RWPE2 (cell line): ENCODE results near the gene CXCR3.
"Not testable (repeated sequence)": the region's sequence is repeated elsewhere in the genome, so short reads cannot be mapped to it uniquely, and the experiment has no call there.

Experiments
- ATAC-seq: fragments of 200-7000 bp; cut with Tn5 transposase; 3 replicates; pipeline ENCODE4 v1.9.1; 2021; ENCODE audit warnings: low read depth
- DNase-seq: peaks from one replicate; pipeline ENCODE4 v3.0.0-alpha.2; 2020; ENCODE audit warnings: low spot score
- H3K27ac ChIP-seq: fragments of 450-650 bp; 2 replicates; pipeline ENCODE4 v1.5.1; 2017; ENCODE audit warnings: mild to moderate bottlenecking; ENCODE audit not compliant: poor library complexity, severe bottlenecking
- H3K27me3 ChIP-seq: fragments of 250-450 bp; sonication (Bioruptor Pico); 2 replicates; pipeline ENCODE4 v1.5.1; 2021; ENCODE audit warnings: mild to moderate bottlenecking, moderate library complexity; ENCODE audit not compliant: insufficient read depth, poor library complexity, severe bottlenecking
- H3K36me3 ChIP-seq: fragments of 250-450 bp; sonication (Bioruptor Pico); 2 replicates; pipeline ENCODE4 v1.5.1; 2020; ENCODE audit warnings: low read depth, mild to moderate bottlenecking, moderate library complexity
- H3K4me1 ChIP-seq: fragments of 250-450 bp; sonication (Bioruptor Pico); 2 replicates; pipeline ENCODE4 v1.5.1; 2021; ENCODE audit warnings: mild to moderate bottlenecking, moderate library complexity; ENCODE audit not compliant: insufficient read depth, poor library complexity, severe bottlenecking
- H3K4me3 ChIP-seq: fragments of 250-450 bp; sonication (Bioruptor Pico); 2 replicates; pipeline ENCODE4 v1.5.1; 2021; ENCODE audit warnings: mild to moderate bottlenecking, moderate library complexity; ENCODE audit not compliant: severe bottlenecking
- H3K9me3 ChIP-seq: fragments of 250-450 bp; sonication (Bioruptor Pico); 2 replicates; pipeline ENCODE4 v1.5.1; 2021; ENCODE audit warnings: mild to moderate bottlenecking, moderate library complexity; ENCODE audit not compliant: severe bottlenecking
- CTCF ChIP-seq: fragments of 450-650 bp; IDR thresholded peaks from one replicate; pipeline ENCODE4 v1.5.1; 2017; ENCODE audit warnings: mild to moderate bottlenecking, moderate library complexity; ENCODE audit not compliant: poor library complexity, severe bottlenecking

Gene CXCR3

GRCh38 chrX:71664889-71665491, 46.7 kb upstream of the CXCR3 start:
- Histone ChIP-seq H3K27me3 (no peaks in the 10 kb centered on the region), H3K4me3 (no peak overlapping the region), H3K4me1 (no peaks in the 10 kb centered on the region), H3K36me3 (no peaks in the 10 kb centered on the region), H3K27ac (no peak overlapping the region), H3K9me3 (no peaks in the 10 kb centered on the region)
- TF ChIP-seq CTCF, result no peak
- DNase-seq (no peak), ATAC-seq (no peak)

DNA sequence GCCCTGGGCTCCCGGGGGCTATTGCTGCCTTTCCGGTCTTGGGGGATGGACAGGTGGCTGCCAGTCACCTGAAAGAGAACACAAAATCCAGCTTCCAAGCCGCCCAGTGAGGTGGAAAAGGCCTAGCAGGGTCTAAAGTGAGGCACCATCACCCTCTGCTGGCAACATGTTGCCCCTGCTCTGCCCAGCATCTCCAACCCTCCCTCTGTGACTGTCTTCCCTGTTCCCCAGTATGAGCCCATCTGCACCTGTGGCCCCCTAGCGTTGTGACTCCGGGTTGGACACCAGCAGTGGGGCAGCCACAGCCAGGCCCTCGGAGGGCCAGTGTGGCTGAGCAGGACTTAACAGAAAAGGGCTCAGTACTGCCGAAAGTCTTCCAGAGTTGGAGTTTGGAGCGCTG, 45.9 kb upstream of the CXCR3 start:
- not testable (repeated sequence) for H3K9me3 ChIP-seq

GRCh38 chrX:71663238-71663637, 44.9 kb upstream of the CXCR3 start:
- H3K27me3 ChIP-seq, H3K4me1 ChIP-seq, DNase-seq, H3K36me3 ChIP-seq, ATAC-seq, H3K27ac ChIP-seq, H3K4me3 ChIP-seq, H3K9me3 ChIP-seq: not testable (repeated sequence)

More for the DNA sequence above, 45.9 kb upstream of the CXCR3 start:
- not testable (repeated sequence) for H3K4me1 ChIP-seq, H3K36me3 ChIP-seq, DNase-seq, H3K4me3 ChIP-seq, H3K27me3 ChIP-seq, H3K27ac ChIP-seq
- ATAC-seq, result peak; percentile 56; the same call in 2 of the 3 replicates

- ATAC-seq, H3K9me3 ChIP-seq, DNase-seq: not testable (repeated sequence)
Measured at GRCh38 chrX:71662654-71663053, 44.3 kb upstream of the CXCR3 start.

DNA sequence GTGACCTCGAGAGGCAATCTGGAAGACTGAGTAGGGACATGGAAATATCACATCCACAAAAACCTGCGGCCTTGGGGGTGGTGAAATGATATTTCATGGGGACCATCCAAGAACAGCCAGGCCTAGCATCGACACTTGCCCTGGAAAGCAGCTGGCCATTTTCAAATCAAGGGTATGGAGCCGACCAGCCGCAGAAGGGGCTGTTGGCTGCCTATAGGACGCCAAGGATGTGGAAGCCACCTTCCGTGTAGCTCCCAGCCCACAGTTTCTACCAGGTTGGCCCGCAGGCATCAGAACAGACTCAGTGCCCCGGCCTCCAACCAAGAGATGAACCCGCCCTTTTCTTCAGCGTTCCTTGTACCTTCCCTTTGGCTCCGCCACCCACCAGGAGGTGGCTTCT, 43.6 kb upstream of the CXCR3 start:
- ATAC-seq (no peak), DNase-seq (no peak)
- Histone ChIP-seq H3K36me3 (no peaks in the 10 kb centered on the region), H3K27me3 (no peaks in the 10 kb centered on the region), H3K4me1 (no peaks in the 10 kb centered on the region), H3K4me3 (no peak overlapping the region), H3K27ac (no peak overlapping the region), H3K9me3 (no peaks in the 10 kb centered on the region)
- TF ChIP-seq CTCF, result no peak

More at GRCh38 chrX:71662654-71663053, 44.3 kb upstream of the CXCR3 start:
- not testable (repeated sequence) for H3K4me1 ChIP-seq, H3K4me3 ChIP-seq, H3K27me3 ChIP-seq, H3K27ac ChIP-seq, H3K36me3 ChIP-seq

DNA sequence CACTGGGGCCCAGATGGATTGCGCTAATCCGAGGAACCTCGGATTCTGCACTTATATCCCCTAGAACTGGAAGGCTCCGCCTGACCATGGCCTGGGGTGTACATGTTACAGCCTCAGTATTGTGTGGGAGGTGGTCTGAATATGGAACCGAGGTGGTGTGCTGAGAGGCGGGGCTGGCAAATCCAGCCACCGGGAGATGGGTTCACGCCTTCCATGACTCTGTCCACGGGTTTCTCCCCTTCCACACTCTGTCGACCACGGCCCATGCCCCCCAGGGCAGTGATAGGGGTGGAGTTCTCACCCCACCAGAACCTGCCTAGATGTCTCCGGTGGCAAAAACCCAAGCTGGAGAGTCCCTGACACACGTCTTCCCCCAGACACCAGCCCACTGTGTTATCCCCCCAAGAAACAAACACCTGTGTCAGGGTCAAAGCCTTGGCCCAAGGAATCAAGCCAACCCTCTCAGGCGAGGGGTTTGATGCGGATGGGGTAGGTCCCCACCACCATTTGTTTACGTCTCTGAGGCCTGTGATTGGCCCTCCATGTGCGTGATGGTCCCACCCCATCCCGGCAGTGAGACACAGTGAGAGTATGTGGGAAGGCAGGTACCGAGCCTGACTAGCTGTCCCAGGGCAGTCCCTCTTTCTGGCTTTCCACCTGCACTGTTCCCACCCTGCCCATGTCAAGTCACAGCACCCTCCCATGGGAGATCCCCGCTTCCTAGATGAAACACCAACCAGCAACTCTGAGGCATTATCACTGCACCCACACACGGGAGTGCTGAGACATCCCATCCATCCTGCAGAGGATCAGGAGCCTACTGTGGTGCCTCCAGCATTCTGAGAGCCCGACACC, 42.5 kb upstream of the CXCR3 start:
- Histone ChIP-seq H3K27ac (no peak overlapping the region), H3K27me3 (no peaks in the 10 kb centered on the region), H3K36me3 (no peaks in the 10 kb centered on the region), H3K9me3 (no peaks in the 10 kb centered on the region), H3K4me3 (no peak overlapping the region), H3K4me1 (no peaks in the 10 kb centered on the region)
- no peak for TF ChIP-seq CTCF
- ATAC-seq (no peak), DNase-seq (no peak)
